H9 (cell line): ENCODE measurements around the gene ACSBG1. TPM values are rescaled to one million over a fixed set of nuclear protein-coding genes. Genes with fewer than 3 reads are reported as not detected.

ENCODE experiments used
- DNase-seq: peaks from one replicate; pipeline ENCODE4 v3.0.0-alpha.2; 2017
- H2AFZ ChIP-seq: one replicate; pipeline ENCODE4 v1.6.1; 2013; ENCODE audit warnings: mild to moderate bottlenecking, low read length, control low read depth, moderate library complexity
- H2AK5ac ChIP-seq: 2 replicates; pipeline ENCODE4 v1.6.1; 2013; ENCODE audit warnings: low read length, control low read depth, mixed read lengths; ENCODE audit not compliant: insufficient read length
- H2BK120ac ChIP-seq: one replicate; pipeline ENCODE4 v1.6.1; 2013; ENCODE audit warnings: low read depth, mild to moderate bottlenecking, low read length, control low read depth, inconsistent platforms; ENCODE audit not compliant: poor library complexity, severe bottlenecking
- H2BK12ac ChIP-seq: 2 replicates; pipeline ENCODE4 v1.6.1; 2013; ENCODE audit warnings: low read length, control low read depth, mixed read lengths, low read depth; ENCODE audit not compliant: insufficient read length
- H2BK15ac ChIP-seq: 2 replicates; pipeline ENCODE4 v1.6.1; 2013; ENCODE audit warnings: low read depth, low read length, control low read depth
- H2BK20ac ChIP-seq: one replicate; pipeline ENCODE4 v1.6.1; 2013; ENCODE audit warnings: low read depth, mild to moderate bottlenecking, low read length, control low read depth, inconsistent platforms; ENCODE audit not compliant: poor library complexity, severe bottlenecking
- H2BK5ac ChIP-seq: 2 replicates; pipeline ENCODE4 v1.6.1; 2013; ENCODE audit warnings: low read length, control low read depth, mixed read lengths; ENCODE audit not compliant: insufficient read length
- H3K14ac ChIP-seq: 2 replicates; pipeline ENCODE4 v1.6.1; 2013; ENCODE audit warnings: low read length, control low read depth; ENCODE audit not compliant: insufficient read depth
- H3K18ac ChIP-seq: 2 replicates; pipeline ENCODE4 v1.6.1; 2013; ENCODE audit warnings: low read depth, mild to moderate bottlenecking, mixed read lengths, low read length, control low read depth; ENCODE audit not compliant: insufficient read length
- H3K23ac ChIP-seq: 2 replicates; pipeline ENCODE4 v1.6.1; 2013; ENCODE audit warnings: low read length, control low read depth, mixed read lengths, low read depth; ENCODE audit not compliant: insufficient read length
- H3K23me2 ChIP-seq: 2 replicates; pipeline ENCODE4 v1.6.1; 2013; ENCODE audit warnings: low read depth, mild to moderate bottlenecking, mixed read lengths, low read length, control low read depth; ENCODE audit not compliant: insufficient read length, poor library complexity, severe bottlenecking
- H3K27ac ChIP-seq: 2 replicates; pipeline ENCODE4 v1.5.1; 2013; ENCODE audit warnings: low read length, control low read depth, mixed read lengths, low read depth; ENCODE audit not compliant: insufficient read length
- H3K27me3 ChIP-seq: 2 replicates; pipeline ENCODE4 v1.6.1; 2013; ENCODE audit warnings: low read length, control low read depth, inconsistent platforms; ENCODE audit not compliant: insufficient read depth
- H3K4ac ChIP-seq: 2 replicates; pipeline ENCODE4 v1.6.1; 2013; ENCODE audit warnings: low read depth, mild to moderate bottlenecking, control low read depth, inconsistent platforms, low read length, moderate library complexity
- H3K4me1 ChIP-seq: 2 replicates; pipeline ENCODE4 v1.6.1; 2013; ENCODE audit warnings: low read length, control low read depth, inconsistent platforms; ENCODE audit not compliant: insufficient read depth
- H3K4me2 ChIP-seq: 2 replicates; pipeline ENCODE4 v1.6.1; 2013; ENCODE audit warnings: low read length, control low read depth, mixed read lengths; ENCODE audit not compliant: insufficient read length, insufficient read depth
- H3K56ac ChIP-seq: 2 replicates; pipeline ENCODE4 v1.6.1; 2013; ENCODE audit warnings: low read depth, mild to moderate bottlenecking, mixed read lengths, low read length, control low read depth; ENCODE audit not compliant: insufficient read length
- H3K79me1 ChIP-seq: 2 replicates; pipeline ENCODE4 v1.6.1; 2013; ENCODE audit warnings: low read depth, mild to moderate bottlenecking, moderate library complexity, low read length, control low read depth, inconsistent platforms; ENCODE audit not compliant: insufficient read depth, poor library complexity, severe bottlenecking
- H3K79me2 ChIP-seq: 2 replicates; pipeline ENCODE4 v1.6.1; 2013; ENCODE audit warnings: low read length, control low read depth, inconsistent platforms; ENCODE audit not compliant: insufficient read depth
- H3K9ac ChIP-seq: 2 replicates; pipeline ENCODE4 v1.6.1; 2013; ENCODE audit warnings: low read length, control low read depth, mixed read lengths; ENCODE audit not compliant: insufficient read length; ENCODE audit errors: extremely low read depth
- H3K9me3 ChIP-seq: one replicate; pipeline ENCODE4 v1.6.1; 2013; ENCODE audit warnings: low read depth, low read length, inconsistent platforms; ENCODE audit not compliant: control insufficient read depth
- H3T11ph ChIP-seq: one replicate; pipeline ENCODE4 v1.6.1; 2013; ENCODE audit warnings: mild to moderate bottlenecking, low read length, control low read depth, inconsistent platforms
- H4K20me1 ChIP-seq: one replicate; pipeline ENCODE4 v1.6.1; 2013; ENCODE audit not compliant: control insufficient read depth, insufficient read length, insufficient read depth
- H4K5ac ChIP-seq: 2 replicates; pipeline ENCODE4 v1.6.1; 2013; ENCODE audit warnings: low read depth, mild to moderate bottlenecking, mixed read lengths, low read length, control low read depth; ENCODE audit not compliant: insufficient read length
- H4K8ac ChIP-seq: replicated peaks from 2 replicates; pipeline ENCODE4 v1.6.1; 2013; ENCODE audit warnings: low read length, control low read depth, mixed read lengths, low read depth; ENCODE audit not compliant: insufficient read length
- H4K91ac ChIP-seq: 2 replicates; pipeline ENCODE4 v1.6.1; 2013; ENCODE audit warnings: low read depth, mild to moderate bottlenecking, moderate library complexity, mixed read lengths, low read length, control low read depth; ENCODE audit not compliant: insufficient read length
- H3K27ac Mint-ChIP-seq, 3 experiments: 2 replicates in 2 of 3; 3 replicates in 1 of 3; pipeline ENCODE4 v1.8.0; 2020 to 2021; ENCODE audit warnings: mixed read lengths in 3 of 3, mild to moderate bottlenecking in 1 of 3, moderate library complexity in 1 of 3
- H3K27me3 Mint-ChIP-seq: 2 replicates; pipeline ENCODE4 v1.8.0; 2021; ENCODE audit warnings: low read depth, mild to moderate bottlenecking, moderate library complexity, mixed read lengths
- H3K36me3 Mint-ChIP-seq, 3 experiments: 2 replicates in 2 of 3; 3 replicates in 1 of 3; pipeline ENCODE4 v1.8.0; 2020 to 2021; ENCODE audit warnings: low read depth in 3 of 3, mixed read lengths in 3 of 3; ENCODE audit not compliant: insufficient read depth in 1 of 3
- H3K4me1 Mint-ChIP-seq, 2 experiments: 2 replicates each; pipeline ENCODE4 v1.8.0; 2020; ENCODE audit warnings: mixed read lengths in 2 of 2
- H3K4me3 Mint-ChIP-seq, 2 experiments: 2 replicates in 1 of 2; 3 replicates in 1 of 2; pipeline ENCODE4 v1.8.0; 2020 to 2021; ENCODE audit warnings: mild to moderate bottlenecking in 2 of 2, mixed read lengths in 2 of 2, moderate library complexity in 1 of 2
- H3K9me3 Mint-ChIP-seq, 2 experiments: 2 replicates in 1 of 2; 3 replicates in 1 of 2; pipeline ENCODE4 v1.8.0; 2020; ENCODE audit warnings: mild to moderate bottlenecking in 2 of 2, mixed read lengths in 2 of 2, moderate library complexity in 1 of 2
- CTCF ChIP-seq: fragments of 200-600 bp; sonication (generic); conservative IDR thresholded peaks from 3 replicates; pipeline ENCODE4 v1.8.0; 2021; ENCODE audit warnings: antibody characterized with exemption, mild to moderate bottlenecking
- WGBS: extraction: QIAGEN DNeasy Blood & Tissue Kit; methylation state at CpG from one replicate; pipeline ENCODE4 v1.1.7; 2013; ENCODE audit warnings: missing lambda C conversion rate, low lambda C conversion rate, mixed read lengths; ENCODE audit not compliant: insufficient read length; ENCODE audit errors: extremely low coverage; 5-methylcytosine and 5-hydroxymethylcytosine counted together
- total RNA-seq: library from RNA; stranded (reverse); gene quantifications from 2 replicates; pipeline ENCODE4 v1.2.1, GENCODE V29; 2021

ACSBG1 gene
- total RNA-seq, 1 experiment from 2014 or later: 2.2 TPM

- H3K4me2 ChIP-seq: no peak overlapping the region
- H3K23ac ChIP-seq: no peak overlapping the region
- no peaks in the 10 kb centered on the region for H3K23me2 ChIP-seq
- H4K8ac ChIP-seq: no peak overlapping the region
- no peak overlapping the region for H2BK20ac ChIP-seq
- H2BK5ac ChIP-seq: no peak overlapping the region
- no peaks in the 10 kb centered on the region for H3K27me3 Mint-ChIP-seq
- no peaks in the 10 kb centered on the region for H3K9me3 ChIP-seq
- no peaks in the 10 kb centered on the region for H3K27me3 ChIP-seq
- no peak overlapping the region for H4K91ac ChIP-seq
- no peaks in the 10 kb centered on the region for H4K20me1 ChIP-seq
- no peak for DNase-seq
- H3K79me1 ChIP-seq: no peaks in the 10 kb centered on the region
- H3K4ac ChIP-seq: no peak overlapping the region
- no peak overlapping the region for H2BK120ac ChIP-seq
- no peak overlapping the region for H2BK12ac ChIP-seq
- no CpG with 5 or more reads among the region's 13 CpGs for WGBS
- no peak for TF ChIP-seq CTCF
- H3K4me1 Mint-ChIP-seq: 0 out of 4 replicates have a peak, but pooled peaks cover 0 to 2% of the 10 kb centered on the region in 2 experiments
- peaks cover 0 to 7% (median 3%) of the 10 kb centered on the region in 3 experiments; a peak in 4 of 7 replicates for H3K36me3 Mint-ChIP-seq
- H3K27ac ChIP-seq: no peak overlapping the region
- no peaks in the 10 kb centered on the region for H3K79me2 ChIP-seq
- no peak overlapping the region for H3K14ac ChIP-seq
- no peak overlapping the region for H4K5ac ChIP-seq
- no peak overlapping the region for H3K4me3 Mint-ChIP-seq
- H3K56ac ChIP-seq: no peak overlapping the region
- no peak overlapping the region for H3T11ph ChIP-seq
- H3K4me1 ChIP-seq: no peaks in the 10 kb centered on the region
- H3K9ac ChIP-seq: no peak overlapping the region
- H3K27ac Mint-ChIP-seq: no peak overlapping the region
- H2AFZ ChIP-seq: no peak overlapping the region
- H3K18ac ChIP-seq: no peak overlapping the region
- H3K9me3 Mint-ChIP-seq: no peaks in the 10 kb centered on the region
- no peak overlapping the region for H2BK15ac ChIP-seq
- no peak overlapping the region for H2AK5ac ChIP-seq
Measured at GRCh38 chr15:78280319-78281072, 46.1 kb upstream of the ACSBG1 start.
